AG08396 (cell line): ENCODE results near the gene FGFBP1.
A peak's percentile ranks its signal among the peaks of the same experiment; 100 is the strongest.

Experiments used
- DNase-seq: peaks from one replicate; pipeline ENCODE4 v3.0.0; 2012; ENCODE audit warnings: low spot score, mixed read lengths

FGFBP1 gene

GRCh38 chr4:15912961-15913630 lies 25.4 kb downstream of the FGFBP1 start:
- DNase-seq, result no peak

DNA sequence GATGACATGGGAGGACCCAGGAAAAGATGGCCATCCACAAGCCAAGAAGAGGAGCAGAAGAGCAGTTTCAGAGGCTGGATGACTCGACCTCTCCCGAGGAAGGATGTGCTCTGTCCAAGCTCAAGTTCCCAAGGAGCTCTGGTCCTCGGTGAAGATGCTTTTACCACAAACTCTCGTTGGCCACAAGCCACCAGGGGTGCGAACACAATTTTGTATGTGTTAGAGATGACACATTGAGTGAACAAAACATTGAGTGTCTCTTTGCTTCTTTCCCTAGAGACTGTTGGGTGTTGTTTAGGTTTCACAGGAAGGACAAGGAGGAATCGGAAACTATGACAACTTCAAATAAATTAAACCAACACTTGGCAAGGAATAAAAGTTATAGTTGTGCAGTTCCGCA lies 26.3 kb downstream of the FGFBP1 start:
- no peak for DNase-seq

DNA sequence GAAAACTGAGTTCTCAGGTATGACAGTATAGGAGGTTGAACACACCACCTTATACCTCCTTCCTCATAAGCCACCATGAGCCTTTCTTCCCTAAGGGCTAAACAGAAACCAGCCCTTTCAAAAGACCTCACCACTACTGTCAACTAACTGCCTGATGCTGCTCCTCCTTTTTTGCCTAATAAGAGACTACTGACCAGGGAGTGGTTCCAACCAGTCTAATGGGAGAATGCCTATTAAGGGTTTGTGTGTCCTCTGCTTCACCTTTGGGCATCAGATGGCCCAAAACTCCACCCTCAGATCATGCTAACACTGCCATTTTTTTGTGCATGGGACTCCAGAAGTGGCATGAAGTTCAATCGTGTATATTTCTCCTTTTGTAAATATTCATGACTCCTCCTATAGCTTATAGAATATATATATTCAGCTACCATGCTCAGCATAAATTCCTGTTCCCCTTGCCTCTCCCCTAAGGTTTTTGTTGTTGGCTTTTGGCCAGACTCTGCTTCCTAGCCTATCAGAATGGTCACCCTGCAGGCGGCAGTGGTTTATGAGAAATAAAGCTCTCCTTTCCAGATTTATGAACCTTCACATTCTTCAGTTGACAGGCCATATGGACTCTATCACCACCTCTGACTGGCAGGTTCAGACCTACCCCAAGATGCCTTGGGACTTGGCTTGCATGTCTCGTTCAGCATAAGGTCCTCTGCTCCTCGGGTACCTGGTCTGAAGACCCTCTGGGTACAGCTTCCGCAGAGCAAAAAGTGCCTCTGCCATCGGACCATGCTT lies 28.2 kb downstream of the FGFBP1 start:
- no peak for DNase-seq

- DNase-seq, result no peak
Measured at GRCh38 chr4:15907430-15907829, 31.1 kb downstream of the FGFBP1 start.

GRCh38 chr4:15906020-15906443 lies 32.5 kb downstream of the FGFBP1 start:
- DNase-seq, result no peak

DNA sequence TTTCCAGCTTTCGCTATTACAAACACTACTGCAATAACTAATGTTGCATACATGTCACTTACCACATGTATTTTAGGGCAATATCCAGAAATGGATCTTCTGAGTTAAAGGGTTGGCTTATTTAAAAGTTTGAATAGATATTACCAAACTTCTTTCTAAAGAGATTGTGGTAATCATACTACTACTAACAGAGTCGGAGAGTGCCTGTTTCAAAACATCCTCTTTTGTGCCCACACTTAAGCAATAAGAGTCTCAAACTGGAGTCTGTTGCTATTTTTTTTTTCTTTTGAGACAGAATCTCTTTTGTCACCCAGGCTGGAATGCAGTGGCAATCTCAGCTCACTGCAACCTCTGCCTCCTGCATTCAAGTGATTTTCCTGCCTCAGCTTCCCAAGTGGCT lies 35.8 kb downstream of the FGFBP1 start:
- DNase-seq, result no peak

- DNase-seq, result no peak
Measured at GRCh38 chr4:15901998-15902397, 36.5 kb downstream of the FGFBP1 start.

DNA sequence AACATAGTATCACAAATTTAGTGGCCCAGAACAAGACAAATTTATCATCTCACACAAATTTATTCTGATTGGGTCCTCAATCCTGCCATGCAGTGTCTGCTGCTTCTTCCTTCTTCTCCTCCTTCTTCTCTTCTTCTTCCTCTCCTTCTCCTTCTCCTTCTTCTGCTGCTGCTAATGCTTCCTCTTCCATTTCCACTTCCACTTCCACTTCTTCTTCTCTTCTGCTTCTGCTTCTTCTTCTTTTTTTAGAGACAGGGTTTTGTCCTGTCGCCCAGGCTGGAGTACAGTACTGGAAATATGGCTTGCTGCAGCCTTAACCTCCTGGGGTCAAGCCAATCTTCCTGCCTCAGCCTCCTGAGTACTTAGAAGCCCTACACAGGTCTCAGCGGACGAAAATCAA lies 37.5 kb downstream of the FGFBP1 start:
- DNase-seq, result no peak

GRCh38 chr4:15899511-15899910 lies 39.0 kb downstream of the FGFBP1 start:
- DNase-seq, result no peak

- no peak for DNase-seq
Measured at GRCh38 chr4:15898902-15899301, 39.6 kb downstream of the FGFBP1 start.

GRCh38 chr4:15897577-15897976 lies 41.0 kb downstream of the FGFBP1 start:
- DNase-seq, result no peak

GRCh38 chr4:15894921-15895916 lies 43.3 kb downstream of the FGFBP1 start:
- DNase-seq, result no peak

GRCh38 chr4:15894393-15894792 lies 44.1 kb downstream of the FGFBP1 start:
- no peak for DNase-seq

GRCh38 chr4:15893962-15894361 lies 44.6 kb downstream of the FGFBP1 start:
- peak; percentile 84 for DNase-seq

DNA sequence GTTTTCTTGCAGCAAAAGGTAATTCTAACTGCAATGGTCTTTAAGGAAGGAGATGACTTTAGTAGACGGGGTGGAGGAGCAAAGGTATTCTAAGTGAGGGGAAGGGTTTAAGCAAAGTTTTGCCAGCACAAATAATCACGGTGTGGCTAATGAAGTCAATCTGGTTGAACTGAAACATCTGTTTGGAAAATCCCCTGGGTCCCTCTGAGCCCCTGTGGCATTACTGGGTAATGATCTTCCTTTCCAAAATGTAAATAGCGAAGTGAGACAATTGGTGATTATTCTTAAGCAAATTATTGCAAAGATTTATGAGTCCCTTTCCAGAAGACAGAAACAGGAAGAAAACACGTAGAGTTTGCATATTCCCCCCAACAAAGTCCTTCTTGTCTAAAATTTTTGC lies 47.2 kb downstream of the FGFBP1 start:
- no peak for DNase-seq

- DNase-seq, result no peak
Measured at GRCh38 chr4:15890246-15890829, 48.2 kb downstream of the FGFBP1 start.

DNA sequence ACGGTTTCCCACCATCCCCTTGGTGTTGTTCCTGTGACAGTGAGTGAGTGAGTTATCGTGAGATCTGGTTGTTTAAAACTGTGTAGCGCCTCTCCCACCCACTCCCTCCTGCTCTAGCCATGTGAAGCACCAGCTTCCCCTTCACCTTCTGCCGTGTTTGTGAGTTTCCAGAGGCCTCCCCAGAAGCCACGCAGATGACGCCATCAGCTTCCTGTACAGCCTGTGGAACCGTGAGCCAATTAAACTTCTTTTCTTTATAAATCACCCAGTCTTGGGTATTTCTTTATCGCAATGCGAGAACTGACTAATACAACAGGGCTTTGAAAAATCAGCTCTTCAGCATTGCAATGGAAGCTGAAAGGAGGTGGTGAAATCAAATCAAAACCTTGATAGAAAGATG lies 50.0 kb downstream of the FGFBP1 start:
- DNase-seq, result no peak
